A673 (cell line): ENCODE measurements around the gene ADK. TPM values are rescaled to one million over a fixed set of nuclear protein-coding genes. Genes with fewer than 3 reads are reported as not detected.
A peak's percentile ranks its signal among the peaks of the same experiment; 100 is the strongest.

ENCODE experiments used
- BruUV-seq: library from RNA; stranded (reverse); fragments of 400-500 nt; replicated peaks from 2 replicates; lab custom pipeline; 2021; lab: Mats Ljungman, UMichigan
- CTCF ChIA-PET: fragments of 300-600 bp; sonication (Branson Sonifier 250); formaldehyde crosslinking; loops from one replicate; lab custom pipeline; 2022; ENCODE audit warnings: antibody characterized with exemption; lab: Charles Lee
- POLR2A ChIA-PET: fragments of 300-600 bp; sonication (Branson Sonifier 250); formaldehyde crosslinking; loops from one replicate; lab custom pipeline; 2022; ENCODE audit warnings: antibody characterized with exemption; ENCODE audit not compliant: low non-redundant PET; lab: Charles Lee
- DNase-seq: peaks from one replicate; pipeline ENCODE4 v3.0.0-alpha.2; 2015; ENCODE audit warnings: low spot score
- H3K27ac ChIP-seq: fragments of 200-600 bp; sonication (generic); 2 replicates; pipeline ENCODE4 v1.5.1; 2016; ENCODE audit warnings: mixed run types, low read depth, mild to moderate bottlenecking, mixed read lengths, antibody characterized with exemption, low read length; ENCODE audit not compliant: poor library complexity, severe bottlenecking
- H3K27me3 ChIP-seq: fragments of 200-600 bp; sonication (generic); replicated peaks from 2 replicates; pipeline ENCODE4 v1.6.1; 2017; ENCODE audit warnings: mixed run types, low read depth, mild to moderate bottlenecking, mixed read lengths, antibody characterized with exemption, low read length; ENCODE audit not compliant: insufficient read depth, poor library complexity
- H3K36me3 ChIP-seq: fragments of 200-600 bp; sonication (generic); 2 replicates; pipeline ENCODE4 v1.6.1; 2016; ENCODE audit warnings: mixed run types, mild to moderate bottlenecking, mixed read lengths, antibody characterized with exemption, low read length; ENCODE audit not compliant: insufficient read depth, poor library complexity, severe bottlenecking
- H3K4me1 ChIP-seq: fragments of 200-600 bp; sonication (generic); 2 replicates; pipeline ENCODE4 v1.6.1; 2017; ENCODE audit warnings: mixed run types, mild to moderate bottlenecking, mixed read lengths, antibody characterized with exemption, low read length; ENCODE audit not compliant: insufficient read depth, poor library complexity, severe bottlenecking
- H3K4me3 ChIP-seq: fragments of 200-600 bp; sonication (generic); 2 replicates; pipeline ENCODE4 v1.5.1; 2016; ENCODE audit warnings: low read depth, mixed run types, mild to moderate bottlenecking, mixed read lengths, low read length; ENCODE audit not compliant: poor library complexity, severe bottlenecking
- H3K9me3 ChIP-seq: fragments of 200-600 bp; sonication (generic); 2 replicates; pipeline ENCODE4 v1.6.1; 2016; ENCODE audit warnings: mixed run types, low read depth, mild to moderate bottlenecking, mixed read lengths, antibody characterized with exemption, low read length; ENCODE audit not compliant: poor library complexity, severe bottlenecking
- CTCF ChIP-seq: fragments of 300-800, 200-600 bp; sonication (generic); conservative IDR thresholded peaks from 2 replicates; pipeline ENCODE4 v1.5.1; 2017; ENCODE audit warnings: low read depth, mild to moderate bottlenecking, antibody characterized with exemption, low read length, moderate library complexity, mixed read lengths
- EZH2 ChIP-seq: fragments of 200-600 bp; sonication (generic); IDR thresholded peaks from 2 replicates; pipeline ENCODE4 v1.6.1; 2017; ENCODE audit warnings: borderline replicate concordance, low read depth, mild to moderate bottlenecking, mixed read lengths, antibody characterized with exemption, low read length; ENCODE audit not compliant: poor library complexity, severe bottlenecking
- intact Hi-C: fragments of 100-400 bp; cut with micrococcal nuclease; formaldehyde crosslinking; loops from one replicate; pipeline ENCODE4 v1.10.0; 2022; ENCODE audit not compliant: unreplicated experiment
- total RNA-seq: library from RNA; stranded (reverse); gene quantifications from 2 replicates; pipeline ENCODE4 v1.2.3, GENCODE V29; 2021

ADK gene
- total RNA-seq, 1 experiment from 2014 or later, result 49.0 TPM

GRCh38 chr10:74282151-74282847 lies 131.3 kb downstream of the ADK start:
- intact Hi-C loops, result no loop called here

GRCh38 chr10:74282848-74283210 lies 131.8 kb downstream of the ADK start:
- H3K4me1 ChIP-seq, result peaks cover 12% of the 10 kb centered on the region
- intact Hi-C loops, result no loop called here
- ChIA-PET POLR2A (interaction anchor here (0.5 kb wide), 1 partner anchor 1074 kb away, joined by 3 read pairs; no protein-coding TSS in a partner anchor), CTCF (no interaction called here)
- no peak for TF ChIP-seq EZH2
- TF ChIP-seq CTCF, result no peak
- H3K27ac ChIP-seq, result no peak overlapping the region
- no TSS peak for BruUV-seq
- peaks cover 3% of the 10 kb centered on the region for H3K9me3 ChIP-seq
- DNase-seq, result no peak
- H3K27me3 ChIP-seq, result no peaks in the 10 kb centered on the region
- no peaks in the 10 kb centered on the region for H3K36me3 ChIP-seq
- H3K4me3 ChIP-seq, result no peak overlapping the region

More at GRCh38 chr10:74282151-74282847, 131.3 kb downstream of the ADK start:
- no TSS peak for BruUV-seq
- H3K4me1 ChIP-seq, result peaks cover 12% of the 10 kb centered on the region
- no peaks in the 10 kb centered on the region for H3K27me3 ChIP-seq
- TF ChIP-seq CTCF (no peak), EZH2 (no peak)
- H3K36me3 ChIP-seq, result no peaks in the 10 kb centered on the region
- H3K9me3 ChIP-seq, result peaks cover 3% of the 10 kb centered on the region
- DNase-seq, result peak; percentile 40
- ChIA-PET POLR2A (no interaction called here), CTCF (no interaction called here)
- no peak overlapping the region for H3K4me3 ChIP-seq
- H3K27ac ChIP-seq, result no peak overlapping the region

GRCh38 chr10:74289188-74289587 lies 138.2 kb downstream of the ADK start:
- Histone ChIP-seq H3K4me3 (no peak overlapping the region), H3K36me3 (no peaks in the 10 kb centered on the region), H3K27ac (peak overlapping the region; percentile 56), H3K9me3 (peaks cover 3% of the 10 kb centered on the region), H3K4me1 (peaks cover 30% of the 10 kb centered on the region), H3K27me3 (no peaks in the 10 kb centered on the region)
- no TSS peak for BruUV-seq
- no peak for TF ChIP-seq CTCF
- no peak for TF ChIP-seq EZH2
- intact Hi-C loops, result no loop called here
- CTCF ChIA-PET, result interaction anchor here (0.7 kb wide), 1 partner anchor 730 kb away, joined by 3 read pairs; no protein-coding TSS in a partner anchor
- DNase-seq, result no peak
- POLR2A ChIA-PET, result interaction anchor here (0.6 to 0.8 kb wide), 2 partner anchors 11 to 82 kb away, joined by 3 to 4 read pairs; no protein-coding TSS in a partner anchor
